ENCODE results near the gene CHID1.

CHID1 gene

DNA sequence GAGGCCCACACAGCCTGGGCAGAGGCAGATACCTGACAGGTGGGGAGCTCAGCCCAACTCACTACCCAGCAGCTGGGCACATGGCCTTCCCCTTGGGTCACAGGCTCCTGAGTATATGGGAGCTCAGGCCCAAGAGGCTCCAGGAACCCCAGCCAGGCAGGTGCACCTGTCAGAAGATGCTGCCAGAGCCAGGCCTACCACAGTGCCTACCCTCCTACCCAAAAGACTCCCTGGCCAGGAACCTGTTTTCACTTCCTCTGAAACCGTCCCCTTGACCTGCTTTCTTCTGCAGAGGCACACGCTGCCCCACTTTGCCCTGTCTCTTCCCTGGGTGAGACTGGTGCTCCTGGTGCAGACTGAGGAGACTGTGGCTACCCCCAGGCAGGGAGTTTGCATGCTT, 2.9 kb downstream of the CHID1 start:
- no peak for DNase-seq

- DNase-seq: no peak
Measured at GRCh38 chr11:905952-906351, 4.7 kb downstream of the CHID1 start.

DNA sequence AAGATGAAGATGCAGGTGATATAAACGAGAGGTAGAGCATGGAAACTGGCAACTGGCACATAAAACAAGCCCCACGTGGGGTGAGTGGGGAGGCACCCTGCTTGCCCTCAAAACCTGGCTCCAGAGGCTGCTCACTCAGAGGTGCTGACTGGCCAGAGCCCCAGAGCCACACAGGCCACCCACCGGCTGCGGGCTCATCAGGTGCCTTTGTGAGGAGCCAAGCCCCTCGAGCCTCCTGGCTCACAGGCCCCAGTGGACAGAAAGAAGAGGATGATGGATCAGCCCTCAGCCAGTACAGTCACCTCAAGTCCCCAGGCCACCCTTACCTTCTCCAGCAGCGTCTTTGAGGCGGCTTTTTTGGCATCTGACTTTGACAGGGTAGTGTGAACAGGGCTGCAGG, 6.2 kb downstream of the CHID1 start:
- DNase-seq: no peak

GRCh38 chr11:901452-902061, 9.1 kb downstream of the CHID1 start:
- DNase-seq: no peak

DNA sequence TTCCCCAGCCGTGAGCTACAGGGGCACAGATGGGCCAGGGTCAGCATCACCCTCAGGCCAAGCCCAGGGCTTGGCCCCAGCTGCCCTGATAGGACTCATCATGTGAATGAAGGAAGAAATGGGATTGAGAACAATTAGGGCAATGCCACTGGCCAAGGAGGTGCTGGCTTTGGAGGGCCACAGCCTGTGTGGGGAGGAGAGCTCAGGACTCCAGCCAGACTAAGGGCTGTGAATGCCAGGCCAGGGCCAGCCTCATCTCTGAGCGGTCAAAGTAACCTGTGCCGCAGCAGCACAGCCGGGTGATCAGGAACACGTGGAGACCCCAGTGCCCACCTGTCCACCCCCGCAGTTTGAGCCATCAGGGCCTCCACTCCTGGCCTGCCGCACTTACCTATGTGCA, 10.1 kb downstream of the CHID1 start:
- DNase-seq: no peak

DNA sequence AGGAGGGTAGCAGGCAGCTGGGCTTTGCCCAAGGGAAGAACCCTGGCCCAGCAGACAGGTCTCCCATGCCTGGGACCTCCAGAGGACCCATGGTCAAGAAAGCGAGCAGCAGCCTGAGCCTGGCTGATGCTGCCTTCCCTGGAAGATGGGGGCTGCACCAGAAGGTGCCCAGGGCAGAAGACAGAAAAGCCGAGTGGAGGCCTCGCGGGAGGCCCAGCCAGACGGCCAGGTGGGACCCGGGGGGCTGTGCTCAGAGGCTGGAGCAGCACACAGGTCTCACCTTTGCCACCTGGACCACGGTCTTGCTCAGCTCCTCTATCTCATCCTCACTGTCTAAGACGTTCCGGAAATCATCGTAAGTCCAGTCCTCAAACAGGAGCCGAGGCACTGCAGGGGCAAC, 10.9 kb downstream of the CHID1 start:
- DNase-seq: no peak

DNA sequence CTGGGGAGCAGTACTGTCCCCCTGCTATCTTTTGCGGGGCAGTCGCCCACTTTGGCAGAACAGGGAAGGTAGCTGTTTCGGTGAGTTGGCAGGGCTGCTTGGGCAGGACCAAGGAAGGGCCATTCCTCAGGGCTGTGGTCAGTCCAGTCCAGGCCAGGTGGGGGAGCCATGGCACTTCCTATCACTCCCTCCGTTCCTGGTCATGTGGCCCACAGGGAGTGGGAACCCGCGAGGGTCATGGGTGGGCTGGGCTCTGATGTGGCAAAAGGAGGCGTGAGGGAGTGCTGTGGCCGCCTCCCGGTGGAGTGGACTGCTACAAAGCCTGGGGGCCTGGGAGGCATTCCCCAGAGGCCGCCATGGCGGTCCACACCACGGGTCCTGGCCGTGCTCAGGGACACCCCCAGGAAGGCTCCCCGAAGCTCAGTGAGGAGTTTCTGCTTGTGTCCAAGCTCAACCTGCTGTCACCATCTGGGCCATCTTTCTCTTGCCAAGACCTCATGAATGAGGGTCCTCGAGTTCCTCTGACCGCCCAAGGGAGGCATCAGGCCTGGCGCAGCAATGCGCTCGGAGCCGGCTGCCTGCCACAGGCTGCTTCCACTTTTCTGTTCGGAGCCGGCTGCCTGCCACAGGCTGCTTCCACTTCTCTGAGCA, 11.9 kb downstream of the CHID1 start:
- DNase-seq: no peak

DNA sequence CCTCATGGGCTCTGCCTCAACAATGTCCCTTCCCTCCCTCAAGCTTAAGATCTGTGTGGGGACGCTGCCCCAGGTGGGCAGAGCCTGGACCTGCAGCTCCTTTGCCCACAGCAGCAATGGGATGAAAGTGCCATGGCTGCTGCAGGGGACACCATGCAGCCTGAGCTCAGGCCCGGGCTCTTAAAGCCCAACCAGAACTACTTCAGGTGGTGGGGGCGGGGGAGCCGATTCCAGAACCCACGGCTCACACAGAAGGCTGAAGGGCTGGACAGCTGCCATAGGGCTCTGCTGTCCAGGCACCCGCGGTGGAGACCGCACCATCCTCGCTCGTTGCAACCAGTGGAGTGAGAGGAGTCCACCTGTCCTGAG, 12.5 kb downstream of the CHID1 start:
- peak in 1 of 2 experiments; percentile 11 for DNase-seq

DNA sequence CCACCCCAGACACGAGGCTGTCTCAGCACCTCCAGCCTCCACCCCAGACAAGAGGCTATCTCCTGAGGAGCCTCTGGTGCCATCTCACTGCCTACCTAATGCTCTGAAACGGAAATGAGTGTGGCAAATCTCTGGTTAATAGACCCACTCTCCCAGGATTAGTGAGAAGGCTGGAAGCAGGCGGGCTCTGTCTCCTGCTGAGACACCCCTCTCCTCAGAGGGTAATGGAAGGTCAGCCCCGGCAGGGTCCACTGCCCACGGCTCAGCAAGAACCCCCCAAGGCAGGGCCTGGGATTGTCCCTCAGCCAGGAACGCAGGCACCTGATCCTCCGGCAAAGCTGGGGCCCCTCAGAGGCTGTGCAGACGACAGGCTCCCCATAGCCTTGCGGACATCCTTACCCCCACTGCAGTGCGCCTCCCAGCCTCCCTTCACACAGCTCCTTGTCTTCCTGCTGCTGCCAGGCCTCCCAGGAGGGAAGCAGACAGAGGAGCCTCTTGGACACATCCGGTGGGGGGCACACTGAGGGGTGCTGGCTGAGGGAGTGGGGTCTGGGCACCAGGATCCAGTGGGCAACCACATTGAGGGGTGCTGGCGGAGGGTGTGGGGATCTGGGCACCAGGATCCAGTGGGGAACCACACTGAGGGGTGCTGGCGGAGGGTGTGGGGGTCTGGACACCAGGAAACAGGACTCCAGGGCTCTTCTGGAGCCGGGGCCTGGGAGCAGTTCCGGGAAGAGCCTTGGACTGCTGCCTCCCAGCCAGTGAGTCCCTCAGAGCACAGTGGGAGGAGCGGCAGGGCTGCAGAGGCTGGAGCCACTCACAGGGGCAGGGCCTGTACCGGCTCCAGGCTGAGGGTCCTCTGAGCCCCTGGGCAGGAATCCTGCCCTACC, 13.1 kb downstream of the CHID1 start:
- DNase-seq: no peak

- DNase-seq: no peak
Measured at GRCh38 chr11:895331-896110, 15.1 kb downstream of the CHID1 start.

- no peak for DNase-seq
Measured at GRCh38 chr11:894575-895201, 15.9 kb downstream of the CHID1 start.

GRCh38 chr11:893008-893654, 17.5 kb downstream of the CHID1 start:
- no peak for DNase-seq

DNA sequence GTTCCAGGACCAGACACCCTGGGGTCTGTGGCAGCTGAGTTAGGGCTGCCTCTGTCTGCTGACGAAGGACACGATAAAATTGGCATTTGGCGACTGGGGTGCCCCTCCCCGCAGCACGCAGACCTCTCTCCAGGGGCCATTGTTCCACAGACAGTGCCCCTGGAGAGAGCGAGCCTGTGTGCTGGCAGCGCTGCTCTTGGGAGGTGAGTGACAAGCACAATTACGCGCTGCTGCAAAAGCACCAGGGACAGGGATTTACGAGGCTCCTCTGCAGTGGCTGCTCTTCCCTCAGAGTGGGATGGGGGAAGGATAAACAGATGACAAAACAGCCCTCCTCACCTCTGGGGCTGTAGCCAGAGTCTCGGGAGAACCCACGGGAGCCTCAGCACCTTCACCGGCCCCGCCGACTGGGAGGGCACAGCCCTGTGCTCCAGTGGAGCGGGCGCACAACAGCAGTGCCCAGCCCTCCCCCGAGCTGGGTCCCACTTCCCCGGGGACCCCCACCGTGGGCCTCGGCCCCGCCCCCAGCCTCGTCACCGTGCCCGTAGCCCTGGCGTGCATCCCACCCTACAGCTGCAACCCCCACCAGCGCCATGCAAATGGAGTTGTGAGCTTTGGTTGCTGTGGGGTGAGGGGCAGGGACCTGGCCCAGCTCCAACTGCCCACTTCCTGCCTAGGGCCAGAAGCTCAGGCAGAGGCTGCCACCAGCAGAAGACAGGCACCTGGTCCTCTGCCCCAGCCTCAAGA, 19.6 kb downstream of the CHID1 start:
- DNase-seq: no peak

DNA sequence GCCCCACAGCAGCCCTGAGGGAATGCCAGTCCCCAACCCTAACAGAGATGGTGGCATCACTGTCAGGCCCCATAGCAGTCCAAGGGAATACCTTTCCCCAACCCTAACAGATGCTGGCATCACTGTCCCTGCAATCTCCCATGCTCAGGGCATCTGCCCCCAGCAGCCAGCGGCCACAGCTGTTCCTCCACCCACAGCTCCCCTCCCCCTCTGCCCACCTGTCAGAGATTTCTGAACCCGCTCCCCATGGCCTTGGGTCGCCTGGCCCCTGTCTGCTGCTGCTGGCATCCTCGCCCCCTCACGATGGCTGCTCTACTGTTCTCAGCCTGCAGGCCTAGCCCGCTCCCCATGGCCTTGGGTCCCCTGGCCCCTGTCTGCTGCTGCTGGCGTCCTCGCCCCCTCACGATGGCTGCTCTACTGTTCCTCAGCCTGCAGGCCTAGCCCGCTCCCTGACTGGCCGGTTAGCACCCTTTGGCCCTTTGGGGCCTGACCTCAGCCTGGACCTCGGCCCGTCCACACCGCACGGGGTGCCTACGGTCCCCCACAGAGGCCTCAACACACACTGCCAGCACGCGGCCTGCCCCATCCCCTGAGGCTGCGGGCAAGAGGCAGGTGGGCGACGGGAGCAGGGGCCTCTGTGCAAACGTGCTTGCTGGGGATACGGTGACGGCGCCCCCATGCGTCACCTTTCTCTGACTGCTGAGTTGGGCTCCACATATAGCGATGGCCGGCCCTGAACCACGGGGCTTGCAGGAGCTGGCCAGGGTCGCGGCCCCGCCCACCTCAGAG, 20.7 kb downstream of the CHID1 start:
- no peak for DNase-seq

DNA sequence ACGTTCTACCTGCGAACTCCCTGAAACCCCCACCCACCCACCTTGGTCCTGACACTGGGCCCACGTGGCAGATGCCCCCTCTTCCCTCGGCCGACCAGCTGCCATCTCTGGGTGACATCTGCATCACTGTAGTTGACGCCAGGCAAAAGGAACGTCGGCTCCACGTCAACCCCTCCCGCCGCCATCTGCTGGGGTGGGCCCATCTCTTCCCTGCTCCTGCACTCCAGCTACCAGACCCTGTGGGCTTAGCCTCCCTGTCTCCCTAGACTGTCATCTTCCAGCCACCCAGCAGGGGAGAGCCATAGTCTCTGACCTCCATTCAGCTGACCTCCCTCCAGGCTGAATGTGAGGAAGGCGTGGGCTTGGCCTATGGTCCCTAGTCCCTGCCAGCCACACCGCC, 21.4 kb downstream of the CHID1 start:
- DNase-seq: no peak

- no peak for DNase-seq
Measured at GRCh38 chr11:888310-889212, 22.0 kb downstream of the CHID1 start.

GRCh38 chr11:887589-887988, 23.0 kb downstream of the CHID1 start:
- DNase-seq: no peak

- DNase-seq: no peak
Measured at GRCh38 chr11:886568-886967, 24.0 kb downstream of the CHID1 start.

DNA sequence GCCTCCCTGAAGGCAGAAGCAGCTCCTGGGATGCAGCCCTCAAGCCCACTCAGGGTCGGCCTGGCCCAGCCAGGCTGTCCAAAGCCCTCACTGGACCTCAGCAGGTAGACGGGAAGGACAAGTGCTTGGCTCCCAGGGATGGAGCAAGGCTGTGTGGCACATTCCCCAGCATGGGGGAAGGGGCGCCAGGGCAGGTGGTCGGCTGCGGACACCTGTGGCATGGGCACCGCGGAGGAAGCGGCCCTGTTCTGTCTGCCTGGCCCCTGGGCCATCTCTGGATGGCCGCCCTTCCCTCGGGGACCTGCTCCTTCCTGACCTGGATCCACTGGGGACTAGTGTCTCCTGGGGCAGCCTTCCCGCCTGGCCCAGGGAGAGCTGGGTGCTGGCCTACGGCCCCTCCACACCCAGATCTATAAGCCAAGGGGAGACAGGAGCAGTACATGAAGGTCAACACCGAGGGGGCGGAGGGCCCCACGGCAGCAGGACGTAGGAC, 26.0 kb downstream of the CHID1 start:
- DNase-seq: no peak
